ENCODE results near the gene EPB41L2. TPM values are rescaled to one million over a fixed set of nuclear protein-coding genes. Genes with fewer than 3 reads are reported as not detected.

The EPB41L2 gene
- total RNA-seq, 4 donors from 2014 or later = 60.1 to 87.2 (median 67.4) TPM

DNA sequence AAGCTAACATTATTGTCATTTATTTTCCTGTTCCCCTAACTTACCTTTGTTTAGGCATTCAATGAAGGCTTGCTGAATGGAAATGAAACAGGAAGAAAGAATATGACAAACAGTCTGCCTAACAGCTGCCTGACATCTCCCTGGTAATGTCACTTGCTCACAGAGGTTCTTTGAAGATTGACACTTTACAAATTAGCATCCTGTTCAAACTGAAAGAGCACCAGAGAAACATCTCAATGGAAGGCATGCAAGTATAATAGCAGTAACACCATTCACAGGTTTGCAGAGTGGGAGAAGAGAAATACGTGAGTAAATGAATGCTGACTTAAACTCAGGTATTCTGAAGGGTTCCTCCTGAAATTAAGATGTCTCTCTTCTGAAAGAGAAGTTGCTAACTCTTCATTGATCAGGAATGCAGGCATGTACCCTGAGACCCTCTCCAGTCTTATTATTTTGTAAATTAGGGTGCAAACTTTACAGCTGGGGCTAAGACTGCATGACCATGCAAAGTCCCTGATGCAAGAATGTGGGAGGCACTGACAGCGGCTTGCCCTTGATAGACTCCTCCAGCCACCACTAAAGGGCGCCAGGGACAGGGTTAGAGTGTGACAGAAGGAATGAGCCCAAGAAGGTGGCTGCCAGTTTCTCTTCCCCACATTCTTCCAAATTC is 237.1 kb downstream of the EPB41L2 start:
- Histone ChIP-seq H3K4me1 (no peaks in the 10 kb centered on the region), H3K27me3 (no peaks in the 10 kb centered on the region), H3K9me3 (no peaks in the 10 kb centered on the region), H3K4me3 (no peak overlapping the region), H3K36me3 (no peaks in the 10 kb centered on the region), H3K27ac (replicated peaks in 1 of 4) (no peak overlapping the region)
- intact Hi-C loops (cut with DNase I) = no loop called here
- no peak for DNase-seq (ENCODE audit: extremely low spot score)
- TF ChIP-seq EP300 (IDR thresholded peaks at IDR 0.05) = no peak
- TF ChIP-seq POLR2AphosphoS5 (IDR thresholded peaks at IDR 0.05) = no peak
- TF ChIP-seq, protein P1, sequence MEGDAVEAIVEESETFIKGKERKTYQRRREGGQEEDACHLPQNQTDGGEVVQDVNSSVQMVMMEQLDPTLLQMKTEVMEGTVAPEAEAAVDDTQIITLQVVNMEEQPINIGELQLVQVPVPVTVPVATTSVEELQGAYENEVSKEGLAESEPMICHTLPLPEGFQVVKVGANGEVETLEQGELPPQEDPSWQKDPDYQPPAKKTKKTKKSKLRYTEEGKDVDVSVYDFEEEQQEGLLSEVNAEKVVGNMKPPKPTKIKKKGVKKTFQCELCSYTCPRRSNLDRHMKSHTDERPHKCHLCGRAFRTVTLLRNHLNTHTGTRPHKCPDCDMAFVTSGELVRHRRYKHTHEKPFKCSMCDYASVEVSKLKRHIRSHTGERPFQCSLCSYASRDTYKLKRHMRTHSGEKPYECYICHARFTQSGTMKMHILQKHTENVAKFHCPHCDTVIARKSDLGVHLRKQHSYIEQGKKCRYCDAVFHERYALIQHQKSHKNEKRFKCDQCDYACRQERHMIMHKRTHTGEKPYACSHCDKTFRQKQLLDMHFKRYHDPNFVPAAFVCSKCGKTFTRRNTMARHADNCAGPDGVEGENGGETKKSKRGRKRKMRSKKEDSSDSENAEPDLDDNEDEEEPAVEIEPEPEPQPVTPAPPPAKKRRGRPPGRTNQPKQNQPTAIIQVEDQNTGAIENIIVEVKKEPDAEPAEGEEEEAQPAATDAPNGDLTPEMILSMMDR (IDR thresholded peaks at IDR 0.05) = no peak
- TF ChIP-seq POLR2A (IDR thresholded peaks at IDR 0.05; ENCODE audit: low read depth) = no peak
- 84% methylated on average over 3 of the region's 3 CpGs for WGBS

DNA sequence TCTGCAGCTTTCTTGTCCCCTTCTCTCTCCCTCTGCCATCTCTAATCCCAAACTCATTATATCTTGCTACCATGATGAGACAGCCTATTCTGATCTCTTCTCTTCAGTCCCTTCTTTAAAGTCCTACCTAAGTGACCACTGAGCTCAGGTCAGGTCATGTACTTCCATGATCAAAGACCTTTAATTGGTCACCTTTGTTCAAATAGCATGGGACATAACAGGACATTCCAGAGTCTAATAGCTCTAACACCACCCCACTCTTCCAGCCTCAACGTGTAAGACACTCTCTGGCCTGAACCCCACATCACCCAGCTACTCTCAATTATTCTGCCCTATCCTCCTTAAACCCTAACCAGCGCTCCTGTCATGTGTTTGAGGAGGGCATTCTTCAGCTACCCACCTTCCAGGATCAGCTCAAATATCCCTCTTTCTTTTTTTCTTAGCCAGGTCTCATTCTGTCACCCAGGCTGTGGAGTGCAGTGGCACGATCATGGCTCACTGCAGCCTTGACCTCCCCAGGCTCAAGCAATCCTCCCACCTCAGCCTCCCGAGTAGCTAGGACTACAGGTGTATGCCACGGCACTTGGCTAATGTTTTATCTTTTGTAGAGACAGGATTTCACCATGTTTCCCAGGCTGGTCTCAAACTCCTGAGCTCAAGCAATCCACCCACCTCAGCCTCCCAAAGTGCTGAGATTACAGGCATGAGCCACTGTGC is 237.9 kb downstream of the EPB41L2 start:
- H3K27me3 ChIP-seq = no peaks in the 10 kb centered on the region
- intact Hi-C loops (cut with DNase I) = no loop called here
- H3K4me3 ChIP-seq = no peak overlapping the region
- no peak for TF ChIP-seq POLR2AphosphoS5 (IDR thresholded peaks at IDR 0.05)
- TF ChIP-seq EP300 (IDR thresholded peaks at IDR 0.05) = no peak
- TF ChIP-seq POLR2A (IDR thresholded peaks at IDR 0.05; ENCODE audit: low read depth) = no peak
- TF ChIP-seq, protein P1 (IDR thresholded peaks at IDR 0.05) = no peak
- 90% methylated on average over 5 of the region's 5 CpGs for WGBS
- H3K27ac ChIP-seq (replicated peaks in 1 of 4) = no peak overlapping the region
- H3K9me3 ChIP-seq = no peaks in the 10 kb centered on the region
- no peak for DNase-seq (ENCODE audit: extremely low spot score)
- no peaks in the 10 kb centered on the region for H3K4me1 ChIP-seq
- no peaks in the 10 kb centered on the region for H3K36me3 ChIP-seq

DNA sequence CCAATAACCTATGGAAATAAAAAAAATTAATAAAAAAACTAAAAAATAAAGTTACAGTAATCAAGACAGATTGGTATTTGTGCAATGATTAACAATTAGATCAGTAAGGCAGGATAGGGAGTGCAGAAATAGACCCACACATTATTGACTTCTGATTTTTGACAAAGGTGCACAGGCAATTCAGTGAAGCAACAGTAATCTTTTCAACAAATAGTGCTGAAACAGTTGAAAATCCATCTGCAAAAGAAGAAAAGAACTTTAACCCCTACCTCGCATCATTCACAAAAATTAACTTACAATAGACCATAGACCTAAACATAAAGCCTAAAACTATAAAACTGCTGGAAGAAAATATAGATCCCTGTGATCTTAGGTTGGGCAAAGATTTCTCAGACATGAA is 240.3 kb downstream of the EPB41L2 start:
- Histone ChIP-seq H3K4me3 (no peak overlapping the region), H3K9me3 (no peaks in the 10 kb centered on the region), H3K4me1 (no peaks in the 10 kb centered on the region), H3K27me3 (no peaks in the 10 kb centered on the region), H3K36me3 (no peaks in the 10 kb centered on the region), H3K27ac (replicated peaks in 1 of 4) (no peak overlapping the region)
- no peak for DNase-seq (ENCODE audit: extremely low spot score)
- TF ChIP-seq, protein P1 (IDR thresholded peaks at IDR 0.05) = no peak
- TF ChIP-seq EP300 (IDR thresholded peaks at IDR 0.05) = no peak
- no peak for TF ChIP-seq POLR2A (IDR thresholded peaks at IDR 0.05; ENCODE audit: low read depth)
- no peak for TF ChIP-seq POLR2AphosphoS5 (IDR thresholded peaks at IDR 0.05)
- intact Hi-C loops (cut with DNase I) = no loop called here
- 97% methylated on average over 1 of the region's 1 CpG for WGBS

DNA sequence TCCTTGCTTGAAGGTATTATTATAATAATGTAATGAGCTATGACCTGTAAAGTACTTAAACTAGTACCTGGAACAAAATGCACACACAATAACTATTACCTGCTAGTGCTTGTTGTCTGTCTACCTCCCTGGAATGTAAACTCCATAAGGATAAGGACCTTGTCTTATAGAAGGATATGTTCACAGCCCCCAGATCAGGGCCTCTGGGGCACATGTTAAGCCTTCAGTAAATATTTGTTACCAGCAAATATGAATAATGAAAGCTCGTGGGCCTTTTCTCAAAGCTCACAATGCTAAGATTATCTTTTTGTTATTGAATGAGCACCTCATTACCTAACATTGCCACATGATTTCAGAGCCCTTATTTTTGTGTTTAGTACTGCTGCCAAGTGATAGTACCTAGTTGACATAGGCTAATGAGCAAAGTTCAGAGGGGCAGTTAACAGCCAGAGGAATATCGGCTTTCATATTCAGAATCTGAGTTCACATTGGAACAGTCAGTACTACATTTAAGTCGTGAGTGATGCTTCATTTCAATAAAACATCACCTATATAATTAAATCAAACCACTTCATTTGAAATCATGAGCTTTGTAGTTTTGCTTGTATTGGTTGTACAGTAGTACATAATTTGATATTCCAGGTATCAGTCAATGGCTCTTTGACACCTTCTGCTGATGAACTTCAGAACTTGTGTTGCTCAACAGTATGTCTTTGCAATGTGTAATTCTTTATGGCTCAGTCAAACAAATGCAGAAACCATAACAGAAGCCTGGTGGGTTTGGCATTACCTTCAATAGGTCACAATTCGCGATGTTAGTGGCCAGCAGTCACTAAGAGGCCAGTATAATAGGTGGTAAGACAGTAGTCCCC is 247.6 kb downstream of the EPB41L2 start:
- DNase-seq (ENCODE audit: extremely low spot score) = no peak
- intact Hi-C loops (cut with DNase I) = no loop called here

More for the DNA sequence above, 247.6 kb downstream of the EPB41L2 start:
- no peak overlapping the region for H3K4me3 ChIP-seq
- H3K4me1 ChIP-seq = peaks cover 0 to 6% (median 5%) of the 10 kb centered on the region in 4 donors
- no peaks in the 10 kb centered on the region for H3K27me3 ChIP-seq
- WGBS = 95% methylated on average over 5 of the region's 5 CpGs
- no peaks in the 10 kb centered on the region for H3K36me3 ChIP-seq
- H3K9me3 ChIP-seq = peaks cover 0 to 3% (median 0%) of the 10 kb centered on the region in 4 donors
- no peak overlapping the region for H3K27ac ChIP-seq (replicated peaks in 1 of 4)
- TF ChIP-seq POLR2A (IDR thresholded peaks at IDR 0.05; ENCODE audit: low read depth) (no peak), POLR2AphosphoS5 (IDR thresholded peaks at IDR 0.05) (no peak), EP300 (IDR thresholded peaks at IDR 0.05) (no peak)
- TF ChIP-seq, protein P1 (IDR thresholded peaks at IDR 0.05) = no peak

Data from esophagus muscularis mucosa (tissue), 4 donors.